K562 (cell line): ENCODE results near the gene IMPG2. TPM values are rescaled to one million over a fixed set of nuclear protein-coding genes. Genes with fewer than 3 reads are reported as not detected.

Experiments
- ATAC-seq: fragments of 200-7000 bp; cut with Tn5 transposase; 3 replicates; pipeline ENCODE4 v1.9.1; 2020; ENCODE audit warnings: moderate library complexity
- BruUV-seq: library from RNA; stranded (reverse); fragments of 400-500 nt; replicated peaks from 2 replicates; lab custom pipeline; 2021; lab: Mats Ljungman, UMichigan
- CTCF ChIA-PET: fragments of 300-600 bp; formaldehyde crosslinking; extraction: SDS; loops from one replicate; lab custom pipeline; 2021; ENCODE audit warnings: low intra/inter-chr PET ratio; lab: Yijun Ruan, JAX
- POLR2A ChIA-PET: fragments of 300-600, 350-650 bp; sonication (Branson Sonifier 250); formaldehyde crosslinking; extraction: SDS; loops from one replicate; lab custom pipeline; 2021; ENCODE audit warnings: antibody characterized with exemption, inconsistent platforms; lab: Yijun Ruan, JAX
- DNase-seq, 4 experiments: peaks; one replicate each; pipeline versions ENCODE4 v3.0.0 to v3.0.0-alpha.2; 2011 to 2018; ENCODE audit warnings: low spot score in 3 of 4, mixed read lengths in 3 of 4; ENCODE audit errors: extremely low read depth in 1 of 4
- FAIRE-seq: peaks from 2 replicates; lab custom pipeline; 2011; peaks lifted over from hg19 to GRCh38; lab: Jason Lieb, UNC
- H2AFZ ChIP-seq: 2 replicates; pipeline ENCODE4 v1.6.0; 2011; ENCODE audit warnings: low read depth, low read length, control low read depth, inconsistent platforms
- H3K27ac ChIP-seq: fragments of 200-600 bp; 3 replicates; pipeline ENCODE4 v1.8.0; 2011; ENCODE audit warnings: low read depth, mild to moderate bottlenecking, control low read depth, inconsistent platforms, low read length, moderate library complexity, mixed read lengths; ENCODE audit errors: extremely low read depth
- H3K27me3 ChIP-seq, 2 experiments: fragments of 300-600 bp in 1 of 2; 2 replicates in 1 of 2; 3 replicates in 1 of 2; pipeline versions ENCODE4 v1.6.0 to v1.8.0; 2011; ENCODE audit warnings: inconsistent platforms in 2 of 2, low read length in 2 of 2, mild to moderate bottlenecking in 1 of 2, mixed read lengths in 1 of 2, moderate library complexity in 1 of 2; ENCODE audit not compliant: control insufficient read depth in 2 of 2, insufficient read depth in 2 of 2
- H3K36me3 ChIP-seq: fragments of 300-600 bp; 3 replicates; pipeline ENCODE4 v1.8.0; 2011; ENCODE audit warnings: mild to moderate bottlenecking, low read length, inconsistent platforms; ENCODE audit not compliant: control insufficient read depth, insufficient read depth
- H3K4me1 ChIP-seq, 2 experiments: fragments of 200-600 bp in 1 of 2; replicated peaks in 1 of 2; 2 replicates in 1 of 2; 3 replicates in 1 of 2; pipeline versions ENCODE4 v1.5.1 to v1.8.0; 2011; ENCODE audit warnings: inconsistent platforms in 2 of 2, low read length in 2 of 2, mild to moderate bottlenecking in 1 of 2, mixed read lengths in 1 of 2, moderate library complexity in 1 of 2; ENCODE audit not compliant: control insufficient read depth in 2 of 2, insufficient read depth in 2 of 2
- H3K4me2 ChIP-seq: 2 replicates; pipeline ENCODE4 v1.6.1; 2011; ENCODE audit warnings: low read length, control low read depth, inconsistent platforms, mixed read lengths; ENCODE audit not compliant: insufficient read depth
- H3K4me3 ChIP-seq: fragments of 200-600 bp; sonication (generic), shearing (Covaris generic); 2 replicates; pipeline ENCODE4 v1.5.1; 2016; ENCODE audit warnings: control low read depth, inconsistent platforms
- H3K79me2 ChIP-seq: fragments of 200-600 bp; 3 replicates; pipeline ENCODE4 v1.8.0; 2011; ENCODE audit warnings: low read length, inconsistent platforms; ENCODE audit not compliant: control insufficient read depth, insufficient read depth
- H3K9ac ChIP-seq, 2 experiments: 2 replicates each; pipeline versions ENCODE4 v1.6.0 to v1.6.1; 2011; ENCODE audit warnings: low read depth in 2 of 2, low read length in 2 of 2, control low read depth in 1 of 2, inconsistent platforms in 1 of 2, mild to moderate bottlenecking in 1 of 2, mixed read lengths in 1 of 2; ENCODE audit not compliant: insufficient read depth in 1 of 2
- H3K9me1 ChIP-seq: one replicate; pipeline ENCODE4 v1.6.0; 2011; ENCODE audit warnings: inconsistent platforms, mild to moderate bottlenecking, low read length, moderate library complexity; ENCODE audit not compliant: control insufficient read depth, insufficient read depth
- H3K9me3 ChIP-seq: replicated peaks from 2 replicates; pipeline ENCODE4 v1.5.1; 2011; ENCODE audit warnings: low read depth, low read length, inconsistent platforms; ENCODE audit not compliant: control insufficient read depth, insufficient read depth
- H4K20me1 ChIP-seq: replicated peaks from 2 replicates; pipeline ENCODE4 v1.6.1; 2011; ENCODE audit warnings: low read length, inconsistent platforms, mixed read lengths; ENCODE audit not compliant: control insufficient read depth, insufficient read depth
- BRCA1 ChIP-seq, 2 experiments: fragments of 450-650 bp in 1 of 2; sonication (generic) in 1 of 2; formaldehyde crosslinking in 1 of 2; IDR thresholded peaks; 2 replicates each; pipeline versions ENCODE4 v1.5.0 to v1.6.1; 2017 to 2020; ENCODE audit warnings: mild to moderate bottlenecking in 1 of 2, missing genetic modification reagents in 1 of 2
- CBX3 ChIP-seq, 2 experiments: IDR thresholded peaks; 1 replicate in 1 of 2; 2 replicates in 1 of 2; pipeline ENCODE4 v1.6.1; 2012; ENCODE audit warnings: inconsistent platforms in 2 of 2, low read length in 2 of 2, borderline replicate concordance in 1 of 2, control low read depth in 1 of 2
- CREBBP ChIP-seq: IDR thresholded peaks from one replicate; pipeline ENCODE4 v1.6.1; 2012; ENCODE audit warnings: low read depth, mild to moderate bottlenecking, control low read depth, inconsistent platforms, low read length
- FIP1L1 ChIP-seq: fragments of 200-400 bp; formaldehyde crosslinking; IDR thresholded peaks from 2 replicates; pipeline ENCODE4 v1.6.1; 2018; ENCODE audit warnings: mild to moderate bottlenecking, low read depth, low read length; ENCODE audit not compliant: poor library complexity, severe bottlenecking
- HES1 ChIP-seq: fragments of 450-650 bp; IDR thresholded peaks from 2 replicates; pipeline ENCODE4 v1.6.1; 2016; ENCODE audit warnings: low read depth, mild to moderate bottlenecking, moderate library complexity
- HMG20A ChIP-seq: fragments of 450-650 bp; formaldehyde crosslinking; conservative IDR thresholded peaks from 2 replicates; pipeline ENCODE4 v1.4.0; 2020; ENCODE audit warnings: mild to moderate bottlenecking, mixed read lengths
- MAZ ChIP-seq, 2 experiments: fragments of 450-650 bp in 1 of 2; sonication (generic) in 1 of 2; formaldehyde crosslinking; IDR thresholded peaks in 1 of 2; conservative IDR thresholded peaks in 1 of 2; 2 replicates each; pipeline versions ENCODE4 v1.4.0 to v1.5.0; 2020; ENCODE audit warnings: mild to moderate bottlenecking in 1 of 2, missing genetic modification reagents in 1 of 2
- MED1 ChIP-seq: sonication (generic); formaldehyde crosslinking; IDR thresholded peaks from 2 replicates; pipeline ENCODE4 v1.8.1; 2023; ENCODE audit warnings: missing genetic modification reagents, borderline replicate concordance
- PPARD ChIP-seq: fragments of 250-450 bp; sonication (Bioruptor Pico); IDR thresholded peaks from 2 replicates; pipeline ENCODE4 v1.8.0; 2022; ENCODE audit warnings: inconsistent platforms, mild to moderate bottlenecking, moderate library complexity
- RFX5 ChIP-seq: IDR thresholded peaks from 2 replicates; pipeline ENCODE4 v1.6.1; 2011; ENCODE audit warnings: low read depth, mild to moderate bottlenecking, improper control_type of control experiment, low read length
- SMARCC2 ChIP-seq: fragments of 450-650 bp; IDR thresholded peaks from 2 replicates; pipeline ENCODE4 v1.6.1; 2017; ENCODE audit warnings: antibody characterized with exemption, moderate library complexity, mild to moderate bottlenecking, low read depth
- THRAP3 ChIP-seq: fragments of 450-650 bp; IDR thresholded peaks from 2 replicates; pipeline ENCODE4 v1.6.1; 2016; ENCODE audit warnings: mild to moderate bottlenecking, inconsistent platforms, borderline replicate concordance
- ZNF384 ChIP-seq: IDR thresholded peaks from 2 replicates; pipeline ENCODE4 v1.6.1; 2012; ENCODE audit warnings: low read depth, low read length, improper control_type of control experiment
- ZNF75A ChIP-seq: fragments of 450-650 bp; formaldehyde crosslinking; IDR thresholded peaks from 2 replicates; pipeline ENCODE4 v1.4.0; 2020; ENCODE audit warnings: mild to moderate bottlenecking
- WGBS: fragments of 100-300 bp; shearing (Covaris generic); methylation state at CpG from one replicate; pipeline ENCODE4 v1.1.6; 2016; ENCODE audit warnings: low coverage, mixed read lengths; ENCODE audit not compliant: insufficient coverage; ENCODE audit errors: missing lambda C conversion rate; 5-methylcytosine and 5-hydroxymethylcytosine counted together
- in situ Hi-C: fragments of 300-500 bp; cut with MboI; formaldehyde crosslinking; loops from 4 replicates; pipeline ENCODE4 v1.15.0; 2018; ENCODE audit warnings: inconsistent platforms, mixed read lengths
- intact Hi-C: fragments of 100-400 bp; cut with micrococcal nuclease; formaldehyde crosslinking; loops from 2 replicates; pipeline ENCODE4 v1.14.2; 2022
- polyA plus RNA-seq, 8 experiments: library from polyadenylated mRNA; depleted of rRNA in 4 of 8; stranded (reverse) in 5 of 8; unstranded in 3 of 8; fragments of >200 nt; fragmentation: Nextera tagmentation in 2 of 8; fragmentation: Illumina TruSeq in 1 of 8; extraction: Ambion mirVana in 2 of 8; extraction: Trizol in 1 of 8; gene quantifications; 2 replicates each; pipeline versions ENCODE4 v1.2.1 to v1.2.3, GENCODE V29; 2011 to 2014; ENCODE audit warnings: inconsistent platforms in 1 of 8, missing spikeins in 1 of 8
- total RNA-seq, 7 experiments: library from RNA; depleted of rRNA in 6 of 7; stranded (reverse); fragments of >200 nt in 6 of 7; fragmentation: Illumina TruSeq in 2 of 7; extraction: Trizol in 2 of 7; gene quantifications; 2 replicates each; pipeline versions ENCODE4 v1.2.1 to v1.2.3, GENCODE V29; 2011 to 2021; ENCODE audit warnings: low replicate concordance in 1 of 7
- TF ChIP-seq, protein P1 (sequence below): fragments of 250-450 bp; sonication (Bioruptor Pico); IDR thresholded peaks from 2 replicates; pipeline ENCODE4 v1.5.1; 2021; ENCODE audit warnings: mild to moderate bottlenecking

The IMPG2 gene
- total and polyA plus RNA-seq, 9 of the 15 experiments (the other 6 are each of a cell fraction or from before 2014, with no cell fraction given), result 0.04 to 0.36 (median 0.09) TPM

DNA sequence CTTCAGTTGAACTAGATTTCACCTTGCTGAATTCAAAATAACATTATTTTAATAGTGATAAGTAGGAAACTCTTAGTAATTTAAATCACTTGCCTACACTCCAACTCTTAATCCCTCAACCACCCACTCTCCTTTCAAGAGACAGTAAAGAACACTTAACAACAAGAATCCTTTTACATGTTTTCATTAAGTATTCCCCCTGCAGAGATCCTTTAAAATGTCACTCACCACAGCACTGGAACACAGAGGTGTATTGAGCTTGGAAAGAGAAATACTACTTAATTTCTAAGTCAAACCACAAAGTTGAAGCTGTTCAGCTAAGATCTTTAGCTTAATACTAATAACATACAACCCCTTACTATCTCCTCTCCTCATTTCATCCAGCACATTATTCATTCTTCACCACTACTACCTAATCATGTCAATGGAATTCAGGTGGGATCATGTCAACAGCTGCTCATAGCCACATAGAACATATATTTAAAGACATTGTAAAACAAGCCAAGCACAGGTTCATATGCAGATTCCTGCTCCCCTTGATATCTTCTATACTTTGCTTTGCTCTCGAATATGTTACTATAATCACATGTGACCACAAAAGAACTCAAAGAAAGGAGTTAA is 40.5 kb downstream of the IMPG2 start:
- BruUV-seq, result no TSS peak
- POLR2A ChIA-PET, result no interaction called here
- WGBS, result 13% methylated on average over 1 of the region's 1 CpG

More for the DNA sequence above, 40.5 kb downstream of the IMPG2 start:
- ATAC-seq (no peak), FAIRE-seq (no peak), DNase-seq (no peak)
- Histone ChIP-seq H3K4me2 (no peak overlapping the region), H3K27me3 (no peaks in the 10 kb centered on the region), H3K27ac (no peak overlapping the region), H4K20me1 (no peaks in the 10 kb centered on the region), H3K9ac (no peak overlapping the region), H3K36me3 (no peaks in the 10 kb centered on the region), H3K9me3 (no peaks in the 10 kb centered on the region), H3K4me3 (no peak overlapping the region), H3K9me1 (no peaks in the 10 kb centered on the region), H3K79me2 (no peaks in the 10 kb centered on the region), H2AFZ (no peak overlapping the region), H3K4me1 (no peaks in the 10 kb centered on the region)
- intact Hi-C loops, result no loop called here
- CTCF ChIA-PET, result no interaction called here
- in situ Hi-C loops, result no loop called here
- TF ChIP-seq CBX3 (IDR thresholded peaks at IDR 0.05; ENCODE audit: borderline replicate concordance in 1 of 2, low read length in 2 of 2) (no peak), FIP1L1 (no peak), CREBBP (no peak), ZNF75A (no peak), MAZ (CRISPR knock-in tag; conservative IDR thresholded peaks at IDR 0.05 in 1 of 2, IDR thresholded peaks at IDR 0.05 in 1 of 2) (no peak), HMG20A (CRISPR knock-in tag) (no peak), RFX5 (no peak), PPARD (CRISPR knock-in tag) (no peak), ZNF384 (no peak), BRCA1 (IDR thresholded peaks at IDR 0.05) (no peak), BRCA1 (CRISPR knock-in tag; IDR thresholded peaks at IDR 0.05) (no peak), SMARCC2 (no peak), MED1 (no peak), HES1 (no peak), THRAP3 (no peak)
- TF ChIP-seq, protein P1, sequence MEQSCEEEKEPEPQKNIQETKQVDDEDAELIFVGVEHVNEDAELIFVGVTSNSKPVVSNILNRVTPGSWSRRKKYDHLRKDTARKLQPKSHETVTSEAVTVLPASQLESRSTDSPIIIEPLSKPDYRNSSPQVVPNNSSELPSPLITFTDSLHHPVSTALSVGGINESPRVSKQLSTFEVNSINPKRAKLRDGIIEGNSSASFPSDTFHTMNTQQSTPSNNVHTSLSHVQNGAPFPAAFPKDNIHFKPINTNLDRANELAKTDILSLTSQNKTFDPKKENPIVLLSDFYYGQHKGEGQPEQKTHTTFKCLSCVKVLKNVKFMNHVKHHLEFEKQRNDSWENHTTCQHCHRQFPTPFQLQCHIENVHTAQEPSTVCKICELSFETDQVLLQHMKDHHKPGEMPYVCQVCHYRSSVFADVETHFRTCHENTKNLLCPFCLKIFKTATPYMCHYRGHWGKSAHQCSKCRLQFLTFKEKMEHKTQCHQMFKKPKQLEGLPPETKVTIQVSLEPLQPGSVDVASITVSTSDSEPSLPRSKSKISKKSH (CRISPR knock-in tag), result no peak
